Mesothelial cell of epicardium (in vitro differentiated cells): Measurements from ENCODE around the gene CMTM4. TPM values are rescaled to one million over a fixed set of nuclear protein-coding genes. Genes with fewer than 3 reads are reported as not detected.
"Not testable (repeated sequence)": the region's sequence is repeated elsewhere in the genome, so short reads cannot be mapped to it uniquely, and the experiment has no call there.

Experiments used
- DNase-seq, 2 experiments: peaks; one replicate each; pipeline ENCODE4 v3.0.0; 2021; ENCODE audit warnings: low spot score in 2 of 2; ENCODE audit not compliant: unreplicated experiment in 2 of 2
- H3K27ac Mint-ChIP-seq: 2 replicates; pipeline ENCODE4 v1.8.0; 2021; ENCODE audit warnings: mixed read lengths
- H3K27me3 Mint-ChIP-seq: 2 replicates; pipeline ENCODE4 v1.8.0; 2021; ENCODE audit warnings: low read depth, mixed read lengths
- H3K36me3 Mint-ChIP-seq: 2 replicates; pipeline ENCODE4 v1.8.0; 2021; ENCODE audit warnings: mixed read lengths
- H3K4me1 Mint-ChIP-seq: 2 replicates; pipeline ENCODE4 v1.8.0; 2021; ENCODE audit warnings: mixed read lengths
- H3K4me3 Mint-ChIP-seq: 2 replicates; pipeline ENCODE4 v1.8.0; 2021; ENCODE audit warnings: mild to moderate bottlenecking, moderate library complexity, mixed read lengths
- H3K9me3 Mint-ChIP-seq: 2 replicates; pipeline ENCODE4 v1.8.0; 2021; ENCODE audit warnings: mixed read lengths
- total RNA-seq: library from RNA; stranded (reverse); gene quantifications from 3 replicates; pipeline ENCODE4 v1.2.1, GENCODE V29; 2021
- TF ChIP-seq, protein P1 (sequence below): fragments of 200-600 bp; sonication (generic); IDR thresholded peaks from one replicate; pipeline ENCODE4 v1.5.0; 2021; ENCODE audit warnings: antibody characterized with exemption; ENCODE audit not compliant: unreplicated experiment

CMTM4 gene
- total RNA-seq, 1 donor from 2014 or later = 63.4 TPM

DNA sequence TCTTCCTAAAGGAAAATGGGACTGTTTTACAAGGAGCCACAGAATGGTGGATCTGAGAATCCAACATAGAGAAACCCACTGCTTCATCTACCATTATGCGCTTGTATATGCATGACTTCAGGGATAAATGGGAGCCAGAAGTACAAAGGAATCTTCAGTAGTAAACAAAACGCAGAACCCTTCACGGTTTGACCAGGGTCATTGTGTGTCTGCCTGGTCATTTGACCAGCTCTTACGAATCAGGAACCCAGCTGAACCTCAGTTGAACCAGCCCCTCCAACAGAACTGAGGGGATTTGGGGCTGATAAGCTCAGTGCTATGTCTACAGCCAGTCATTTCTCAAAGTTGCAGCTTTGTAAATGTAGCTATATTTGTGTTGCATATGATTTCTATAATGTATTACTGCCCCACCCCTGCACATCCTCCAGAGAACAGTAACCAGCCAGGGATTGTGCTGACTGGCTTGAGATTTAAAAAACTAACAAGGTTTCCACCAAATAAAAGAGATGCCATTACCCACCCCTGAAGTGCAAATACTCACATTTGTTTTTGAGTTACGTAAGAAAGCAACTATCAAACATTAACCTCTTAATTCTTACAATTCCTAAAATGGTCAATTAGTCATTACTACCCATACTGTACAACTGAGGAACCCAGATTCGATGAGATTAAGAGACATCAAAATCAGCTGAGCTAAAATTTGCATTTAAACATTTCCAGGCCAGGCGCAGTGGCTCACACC lies 6.3 kb downstream of the CMTM4 start:
- H3K27ac Mint-ChIP-seq = no peak overlapping the region
- no peaks in the 10 kb centered on the region for H3K36me3 Mint-ChIP-seq
- DNase-seq = no peak
- TF ChIP-seq, protein P1, sequence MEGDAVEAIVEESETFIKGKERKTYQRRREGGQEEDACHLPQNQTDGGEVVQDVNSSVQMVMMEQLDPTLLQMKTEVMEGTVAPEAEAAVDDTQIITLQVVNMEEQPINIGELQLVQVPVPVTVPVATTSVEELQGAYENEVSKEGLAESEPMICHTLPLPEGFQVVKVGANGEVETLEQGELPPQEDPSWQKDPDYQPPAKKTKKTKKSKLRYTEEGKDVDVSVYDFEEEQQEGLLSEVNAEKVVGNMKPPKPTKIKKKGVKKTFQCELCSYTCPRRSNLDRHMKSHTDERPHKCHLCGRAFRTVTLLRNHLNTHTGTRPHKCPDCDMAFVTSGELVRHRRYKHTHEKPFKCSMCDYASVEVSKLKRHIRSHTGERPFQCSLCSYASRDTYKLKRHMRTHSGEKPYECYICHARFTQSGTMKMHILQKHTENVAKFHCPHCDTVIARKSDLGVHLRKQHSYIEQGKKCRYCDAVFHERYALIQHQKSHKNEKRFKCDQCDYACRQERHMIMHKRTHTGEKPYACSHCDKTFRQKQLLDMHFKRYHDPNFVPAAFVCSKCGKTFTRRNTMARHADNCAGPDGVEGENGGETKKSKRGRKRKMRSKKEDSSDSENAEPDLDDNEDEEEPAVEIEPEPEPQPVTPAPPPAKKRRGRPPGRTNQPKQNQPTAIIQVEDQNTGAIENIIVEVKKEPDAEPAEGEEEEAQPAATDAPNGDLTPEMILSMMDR = no peak
- no peak overlapping the region for H3K4me3 Mint-ChIP-seq
- peaks cover 22% of the 10 kb centered on the region for H3K4me1 Mint-ChIP-seq
- no peaks in the 10 kb centered on the region for H3K9me3 Mint-ChIP-seq
- no peaks in the 10 kb centered on the region for H3K27me3 Mint-ChIP-seq

DNA sequence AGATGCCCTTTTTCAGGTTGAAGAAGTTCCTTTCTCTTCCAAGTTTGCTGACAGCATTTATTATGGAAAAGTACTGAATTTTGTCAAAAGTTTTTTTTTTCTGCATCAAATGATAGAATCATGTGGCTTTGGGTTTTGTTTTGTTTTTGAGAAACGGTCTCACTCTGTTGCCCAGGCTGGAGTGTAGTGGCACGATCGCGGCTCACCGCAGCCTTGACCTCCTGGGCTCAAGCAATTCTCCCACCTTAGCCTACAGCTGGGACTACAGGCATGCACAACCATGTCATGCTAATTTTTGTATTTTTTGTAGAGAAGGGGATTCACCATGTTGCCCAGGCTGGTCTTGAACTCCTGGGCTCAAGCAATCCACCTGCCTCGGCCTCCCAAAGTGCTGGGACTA lies 7.3 kb downstream of the CMTM4 start:
- Mint-ChIP-seq H3K4me3 (no peak overlapping the region), H3K4me1 (peaks cover 18% of the 10 kb centered on the region), H3K27me3 (no peaks in the 10 kb centered on the region), H3K36me3 (no peaks in the 10 kb centered on the region), H3K9me3 (no peaks in the 10 kb centered on the region), H3K27ac (no peak overlapping the region)
- TF ChIP-seq, protein P1 = no peak
- no peak for DNase-seq

DNA sequence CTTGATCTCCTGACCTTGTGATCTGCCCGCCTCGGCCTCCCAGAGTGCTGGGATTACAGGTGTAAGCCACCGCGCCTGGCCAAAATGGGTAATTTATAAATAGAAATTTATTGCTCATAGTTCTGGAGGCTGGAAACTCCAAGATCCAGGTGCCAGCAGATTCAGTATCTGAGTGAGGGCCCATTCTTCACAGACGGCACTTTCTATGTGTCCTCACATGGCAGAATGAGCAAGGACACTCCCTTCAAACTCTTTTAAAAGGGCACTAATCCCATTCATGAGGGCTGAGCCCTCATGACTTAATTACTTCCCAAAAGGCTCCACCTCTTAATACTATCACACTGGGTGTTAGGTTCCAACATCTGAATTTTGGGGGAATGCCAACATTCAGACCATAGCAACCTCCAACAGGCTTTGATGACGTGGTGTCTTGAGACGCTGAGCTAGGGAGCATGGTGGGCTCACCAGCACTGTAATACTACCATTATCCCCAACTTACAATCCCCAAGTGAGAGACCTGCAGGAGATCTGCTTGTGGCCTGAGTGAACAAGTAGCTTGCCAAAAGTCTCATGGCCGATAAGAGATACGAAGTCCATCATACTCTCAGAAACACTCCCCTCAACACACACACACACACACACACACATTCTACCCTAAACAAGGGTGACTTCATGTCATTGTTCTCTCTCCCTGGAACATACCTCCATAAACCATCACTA lies 8.5 kb downstream of the CMTM4 start:
- Mint-ChIP-seq H3K4me1 (peaks cover 11% of the 10 kb centered on the region), H3K9me3 (no peaks in the 10 kb centered on the region), H3K27me3 (no peaks in the 10 kb centered on the region), H3K4me3 (no peak overlapping the region), H3K27ac (no peak overlapping the region), H3K36me3 (no peaks in the 10 kb centered on the region)
- no peak for DNase-seq
- TF ChIP-seq, protein P1 = no peak

DNA sequence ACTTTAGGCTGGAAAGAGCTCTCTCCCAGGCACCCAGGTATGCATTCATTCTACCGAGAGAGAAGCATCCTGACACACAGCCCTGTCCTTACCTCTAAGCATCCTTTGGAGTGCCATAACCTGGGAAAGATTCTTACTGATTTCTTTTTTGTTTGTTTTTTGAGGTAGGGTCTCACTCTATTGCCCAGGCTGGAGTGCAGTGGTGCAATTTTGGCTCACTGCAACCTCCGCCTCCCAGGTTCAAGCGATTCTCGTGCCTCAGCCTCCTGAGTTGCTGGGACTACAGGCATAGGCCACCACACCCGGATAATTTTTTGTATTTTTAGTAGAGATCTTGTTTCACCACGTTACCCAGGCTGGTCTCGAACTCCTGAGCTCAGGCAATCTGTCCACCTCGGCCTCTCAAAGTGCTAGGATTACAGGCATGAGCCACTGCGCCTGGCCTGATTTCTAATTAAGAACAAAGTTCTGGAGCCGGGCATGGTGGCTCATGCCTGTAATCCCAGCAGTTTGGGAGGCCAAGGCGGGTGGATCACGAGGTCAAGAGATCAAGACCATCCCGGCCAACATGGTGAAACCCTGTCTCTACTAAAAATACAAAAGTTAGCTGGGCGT lies 10.9 kb downstream of the CMTM4 start:
- not testable (repeated sequence) for H3K27ac Mint-ChIP-seq, H3K27me3 Mint-ChIP-seq, H3K9me3 Mint-ChIP-seq, H3K4me3 Mint-ChIP-seq, DNase-seq, H3K36me3 Mint-ChIP-seq
- peaks cover 11% of the 10 kb centered on the region for H3K4me1 Mint-ChIP-seq

DNA sequence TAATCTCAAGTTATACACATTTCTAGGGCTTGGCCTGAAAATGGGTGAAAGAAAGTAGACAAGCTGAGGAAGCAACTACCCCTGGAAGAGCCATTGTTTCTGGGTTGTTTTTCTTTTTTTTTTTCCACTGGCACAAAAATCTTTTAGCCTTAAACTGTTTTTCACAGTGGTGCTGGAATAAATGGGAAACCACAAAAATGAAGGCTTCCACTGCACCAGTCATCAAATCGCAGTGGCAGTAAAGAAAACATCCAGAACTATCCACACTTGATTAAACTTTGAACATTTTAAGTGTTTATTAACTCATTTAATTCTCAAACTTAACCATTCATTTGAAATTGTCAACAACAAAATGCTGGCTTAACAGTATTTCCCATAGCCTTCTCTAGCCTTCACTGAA lies 14.3 kb downstream of the CMTM4 start:
- Mint-ChIP-seq H3K4me3 (no peak overlapping the region), H3K36me3 (peaks cover 2% of the 10 kb centered on the region), H3K9me3 (no peaks in the 10 kb centered on the region), H3K27me3 (no peaks in the 10 kb centered on the region), H3K27ac (no peak overlapping the region), H3K4me1 (peaks cover 3% of the 10 kb centered on the region)
- TF ChIP-seq, protein P1 = no peak
- DNase-seq = no peak

DNA sequence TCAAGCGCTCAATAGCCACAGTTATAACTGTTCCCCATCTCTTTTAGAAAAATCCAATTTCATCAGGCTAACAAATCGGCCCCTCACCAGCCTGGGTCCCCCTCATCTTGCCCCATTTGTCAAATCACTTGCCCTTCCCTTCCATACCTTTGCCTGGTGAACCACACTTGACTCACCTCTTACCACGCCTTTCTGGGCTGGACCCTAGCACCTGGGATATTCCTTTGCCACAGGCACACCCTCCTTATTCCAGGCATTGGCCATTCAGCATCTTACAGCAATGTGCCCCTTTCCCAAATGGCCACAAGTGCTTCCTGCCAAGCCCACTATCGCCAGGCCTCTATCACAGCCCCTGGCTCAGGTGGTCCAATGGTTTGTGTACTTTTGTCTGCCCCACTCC lies 14.9 kb downstream of the CMTM4 start:
- TF ChIP-seq, protein P1 = no peak
- H3K27ac Mint-ChIP-seq = no peak overlapping the region
- peaks cover 3% of the 10 kb centered on the region for H3K4me1 Mint-ChIP-seq
- peaks cover 2% of the 10 kb centered on the region for H3K36me3 Mint-ChIP-seq
- DNase-seq = no peak
- H3K4me3 Mint-ChIP-seq = no peak overlapping the region
- no peaks in the 10 kb centered on the region for H3K9me3 Mint-ChIP-seq
- H3K27me3 Mint-ChIP-seq = no peaks in the 10 kb centered on the region
